Measurements from ENCODE around the gene DOCK9.

- TF ChIP-seq POLR2A (IDR thresholded peaks at IDR 0.05) (no peak), POLR2AphosphoS5 (IDR thresholded peaks at IDR 0.05) (peak; percentile 63)
Observed at GRCh38 chr13:98977568-98978265, at the start of gene DOCK9.

Measured in prostate gland (tissue), 1 donor.